SJCRH30 (cell line): ENCODE data around the gene FERD3L. TPM values are rescaled to one million over a fixed set of nuclear protein-coding genes. Genes with fewer than 3 reads are reported as not detected.

Source experiments
- DNase-seq, 2 experiments: peaks; one replicate each; pipeline ENCODE4 v3.0.0-alpha.2; 2015 to 2020
- H3K27ac ChIP-seq: fragments of 250-450 bp; sonication (Bioruptor Pico); 2 replicates; pipeline ENCODE4 v1.5.1; 2020; ENCODE audit warnings: mild to moderate bottlenecking, moderate library complexity
- H3K27me3 ChIP-seq: fragments of 250-450 bp; sonication (Bioruptor Pico); 2 replicates; pipeline ENCODE4 v1.5.1; 2020; ENCODE audit warnings: mild to moderate bottlenecking, moderate library complexity
- H3K36me3 ChIP-seq: fragments of 250-450 bp; sonication (Bioruptor Pico); 2 replicates; pipeline ENCODE4 v1.5.1; 2020; ENCODE audit warnings: mild to moderate bottlenecking, moderate library complexity
- H3K4me1 ChIP-seq: fragments of 250-450 bp; sonication (Bioruptor Pico); 2 replicates; pipeline ENCODE4 v1.5.1; 2020; ENCODE audit warnings: mild to moderate bottlenecking, moderate library complexity
- H3K4me3 ChIP-seq: fragments of 250-450 bp; sonication (Bioruptor Pico); 2 replicates; pipeline ENCODE4 v1.5.1; 2020; ENCODE audit warnings: mild to moderate bottlenecking, moderate library complexity
- H3K9me3 ChIP-seq: fragments of 250-450 bp; sonication (Bioruptor Pico); replicated peaks from 2 replicates; pipeline ENCODE4 v1.5.1; 2020; ENCODE audit warnings: mild to moderate bottlenecking, moderate library complexity
- total RNA-seq: library from RNA; depleted of rRNA; stranded (reverse); fragments of >200 nt; shearing (Covaris generic); gene quantifications from 2 replicates; pipeline ENCODE4 v1.2.3, GENCODE V29; 2014; rRNA removed

The FERD3L gene
- total RNA-seq, 1 experiment from 2014 or later, result not detected

GRCh38 chr7:19099194-19099593 is 46.0 kb downstream of the FERD3L start:
- no peaks in the 10 kb centered on the region for H3K36me3 ChIP-seq

DNA sequence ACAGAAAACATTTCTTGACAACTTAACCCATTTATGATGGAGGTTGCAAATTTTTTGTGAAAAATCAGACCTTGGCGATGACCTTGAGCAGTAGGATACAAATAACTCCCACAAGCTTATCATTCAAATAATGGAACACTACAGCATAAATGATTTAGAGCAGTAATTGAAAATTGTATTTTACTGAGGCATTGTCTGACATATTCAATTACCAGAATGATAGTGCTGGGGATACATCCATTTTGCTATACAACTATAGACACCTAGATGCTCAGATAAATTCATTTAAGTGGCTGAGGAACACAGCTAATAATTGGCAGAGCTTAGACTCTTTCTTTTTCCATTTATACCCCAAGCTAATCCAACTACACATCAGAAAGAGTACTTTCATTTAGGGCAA is 46.7 kb downstream of the FERD3L start:
- no peaks in the 10 kb centered on the region for H3K36me3 ChIP-seq
- H3K9me3 ChIP-seq, result no peaks in the 10 kb centered on the region
- H3K4me3 ChIP-seq, result no peak overlapping the region
- no peak for DNase-seq
- H3K27ac ChIP-seq, result no peak overlapping the region
- H3K27me3 ChIP-seq, result no peaks in the 10 kb centered on the region
- H3K4me1 ChIP-seq, result 0 out of 2 replicates have a peak, but pooled peaks cover 3% of the 10 kb centered on the region

More at GRCh38 chr7:19099194-19099593, 46.0 kb downstream of the FERD3L start:
- no peak overlapping the region for H3K27ac ChIP-seq
- H3K4me3 ChIP-seq, result no peak overlapping the region
- DNase-seq, result no peak
- no peaks in the 10 kb centered on the region for H3K27me3 ChIP-seq
- H3K4me1 ChIP-seq, result 0 out of 2 replicates have a peak, but pooled peaks cover 3% of the 10 kb centered on the region
- H3K9me3 ChIP-seq, result no peaks in the 10 kb centered on the region

DNA sequence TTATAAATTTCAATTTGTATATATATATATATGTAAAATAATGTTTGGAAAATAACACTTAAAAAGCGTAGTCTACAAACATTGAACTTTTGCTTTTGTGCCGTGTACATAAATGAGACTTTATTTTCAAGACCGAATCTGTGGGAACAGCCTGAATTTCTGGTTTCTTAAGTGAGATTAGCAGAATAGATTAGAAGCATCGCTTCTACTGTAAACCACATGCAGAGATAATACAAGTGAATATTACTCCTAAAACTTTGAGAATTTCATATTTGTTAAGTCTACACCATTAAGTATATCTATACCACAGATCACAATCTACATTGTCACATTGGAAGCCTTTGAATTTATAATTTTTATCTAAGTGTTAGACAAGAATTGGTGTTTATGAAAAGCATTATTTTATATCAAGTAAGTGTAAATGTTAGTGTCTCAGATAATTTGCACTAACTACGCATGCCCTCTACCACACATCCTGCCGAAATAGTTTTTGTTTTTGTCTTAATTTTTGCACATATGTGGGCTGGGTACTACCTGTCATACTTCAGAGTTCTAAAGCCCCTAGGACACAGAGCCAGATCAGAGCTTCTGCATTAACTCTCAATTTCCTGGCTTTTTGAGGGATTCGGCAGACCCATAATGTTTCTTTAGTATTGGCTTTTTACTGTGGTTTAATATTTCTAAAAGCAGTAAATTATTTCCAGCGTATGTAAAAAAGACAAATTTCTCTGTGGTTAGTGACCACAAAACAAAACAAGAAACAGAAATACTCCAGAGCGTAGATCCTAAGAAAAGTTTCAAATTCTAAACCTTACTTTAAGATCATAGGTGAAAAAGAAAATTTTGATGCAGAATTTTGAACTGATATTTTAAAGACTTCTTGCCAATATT is 47.8 kb downstream of the FERD3L start:
- no peaks in the 10 kb centered on the region for H3K9me3 ChIP-seq
- no peaks in the 10 kb centered on the region for H3K36me3 ChIP-seq
- H3K27ac ChIP-seq, result no peak overlapping the region
- DNase-seq, result no peak
- no peak overlapping the region for H3K4me3 ChIP-seq
- H3K27me3 ChIP-seq, result no peaks in the 10 kb centered on the region
- 0 out of 2 replicates have a peak, but pooled peaks cover 3% of the 10 kb centered on the region for H3K4me1 ChIP-seq

GRCh38 chr7:19095353-19095860 is 49.8 kb downstream of the FERD3L start:
- Histone ChIP-seq H3K4me1 (no peaks in the 10 kb centered on the region), H3K9me3 (no peaks in the 10 kb centered on the region), H3K36me3 (no peaks in the 10 kb centered on the region), H3K27ac (no peak overlapping the region), H3K27me3 (no peaks in the 10 kb centered on the region), H3K4me3 (no peak overlapping the region)
- no peak for DNase-seq

Other genes starting within 250 kb of the FERD3L start
- gene TWIST1, start 27.8 kb downstream of the FERD3L start, total RNA-seq, result 2.2 and 5.2 TPM in 2 replicates